Right lobe of liver (tissue), 4 donors: ENCODE measurements around the gene SEMA3B.

ENCODE experiments used
- CTCF ChIP-seq, 4 donors: fragments of 200-600 bp in 3 of 4; fragments of 450-650 bp in 1 of 4; IDR thresholded peaks; one replicate each; pipeline versions ENCODE4 v1.5.1 to v1.8.0; 2016 to 2022; ENCODE audit warnings: antibody characterized with exemption in 4 of 4, mild to moderate bottlenecking in 2 of 4
- POLR2A ChIP-seq: fragments of 450-650 bp; IDR thresholded peaks from one replicate; pipeline ENCODE4 v1.6.1; 2017; ENCODE audit warnings: antibody characterized with exemption, mild to moderate bottlenecking
- donor health status: DM: no; HTN: no; CAD: no.
- donor health status: DM: no; HTN: no; CAD: no.
- donor health status: DM: no; HTN: yes; CAD: no.

GRCh38 chr3:50314816-50315215 is 45.9 kb downstream of the SEMA3B start:
- no peak for TF ChIP-seq CTCF (IDR thresholded peaks at IDR 0.05)
- TF ChIP-seq POLR2A = no peak
